ENCODE results near the gene ATP6AP1.

DNA sequence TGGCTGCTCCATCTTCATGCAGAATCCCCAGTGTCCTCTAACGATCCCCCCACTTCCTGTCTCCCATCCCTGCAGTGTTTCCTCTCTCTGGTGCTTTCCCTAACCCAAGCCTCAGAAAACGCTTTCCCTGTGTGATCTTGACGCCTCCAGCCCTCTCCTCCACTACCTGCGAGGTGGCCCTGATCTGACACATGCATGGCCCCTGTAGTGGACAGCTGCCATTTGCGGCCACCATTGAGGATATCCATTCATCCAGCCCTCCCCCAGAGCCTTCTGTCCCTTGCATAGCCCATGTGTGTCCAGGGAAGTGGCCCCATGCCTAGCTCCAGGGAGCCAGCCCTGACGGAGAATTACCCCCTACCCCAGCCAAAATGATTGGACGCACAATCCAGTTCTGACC is 54.8 kb downstream of the ATP6AP1 start:
- TF ChIP-seq, protein P1, sequence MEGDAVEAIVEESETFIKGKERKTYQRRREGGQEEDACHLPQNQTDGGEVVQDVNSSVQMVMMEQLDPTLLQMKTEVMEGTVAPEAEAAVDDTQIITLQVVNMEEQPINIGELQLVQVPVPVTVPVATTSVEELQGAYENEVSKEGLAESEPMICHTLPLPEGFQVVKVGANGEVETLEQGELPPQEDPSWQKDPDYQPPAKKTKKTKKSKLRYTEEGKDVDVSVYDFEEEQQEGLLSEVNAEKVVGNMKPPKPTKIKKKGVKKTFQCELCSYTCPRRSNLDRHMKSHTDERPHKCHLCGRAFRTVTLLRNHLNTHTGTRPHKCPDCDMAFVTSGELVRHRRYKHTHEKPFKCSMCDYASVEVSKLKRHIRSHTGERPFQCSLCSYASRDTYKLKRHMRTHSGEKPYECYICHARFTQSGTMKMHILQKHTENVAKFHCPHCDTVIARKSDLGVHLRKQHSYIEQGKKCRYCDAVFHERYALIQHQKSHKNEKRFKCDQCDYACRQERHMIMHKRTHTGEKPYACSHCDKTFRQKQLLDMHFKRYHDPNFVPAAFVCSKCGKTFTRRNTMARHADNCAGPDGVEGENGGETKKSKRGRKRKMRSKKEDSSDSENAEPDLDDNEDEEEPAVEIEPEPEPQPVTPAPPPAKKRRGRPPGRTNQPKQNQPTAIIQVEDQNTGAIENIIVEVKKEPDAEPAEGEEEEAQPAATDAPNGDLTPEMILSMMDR (IDR thresholded peaks at IDR 0.05): no peak
- TF ChIP-seq POLR2A (IDR thresholded peaks at IDR 0.05): no peak

All from testis (tissue), 2 donors.